HG03039 (cell line): Measurements from ENCODE around the gene CREB3L2.
"Not testable (repeated sequence)": the region's sequence is repeated elsewhere in the genome, so short reads cannot be mapped to it uniquely, and the experiment has no call there.

Source experiments
- ATAC-seq: cut with Tn5 transposase; IDR thresholded peaks from one replicate; pipeline ENCODE4 v1.9.1; 2021; ENCODE audit warnings: mild to moderate bottlenecking, moderate library complexity; ENCODE audit not compliant: unreplicated experiment

CREB3L2 gene

GRCh38 chr7:137989590-137989989, 12.3 kb downstream of the CREB3L2 start:
- no peak for ATAC-seq

DNA sequence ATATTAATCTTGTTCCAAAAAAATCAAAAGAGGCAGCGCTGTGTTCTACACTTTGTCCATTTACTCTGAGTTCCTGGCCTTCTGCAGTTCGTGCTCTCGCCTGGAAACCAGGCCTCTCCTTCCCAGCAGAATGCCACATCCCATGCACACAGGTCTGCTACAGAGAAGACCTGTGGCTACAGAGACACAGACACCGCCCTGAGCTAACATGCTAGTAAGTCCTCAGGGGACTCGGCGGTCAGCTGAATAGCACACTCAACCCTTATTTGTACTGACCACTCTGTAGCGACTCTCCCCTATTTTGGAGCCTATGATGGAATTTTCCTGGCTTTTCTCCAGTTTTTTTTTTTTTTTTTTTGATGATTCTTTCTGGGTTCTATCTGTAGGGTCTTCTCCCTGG, 12.8 kb downstream of the CREB3L2 start:
- no peak for ATAC-seq

DNA sequence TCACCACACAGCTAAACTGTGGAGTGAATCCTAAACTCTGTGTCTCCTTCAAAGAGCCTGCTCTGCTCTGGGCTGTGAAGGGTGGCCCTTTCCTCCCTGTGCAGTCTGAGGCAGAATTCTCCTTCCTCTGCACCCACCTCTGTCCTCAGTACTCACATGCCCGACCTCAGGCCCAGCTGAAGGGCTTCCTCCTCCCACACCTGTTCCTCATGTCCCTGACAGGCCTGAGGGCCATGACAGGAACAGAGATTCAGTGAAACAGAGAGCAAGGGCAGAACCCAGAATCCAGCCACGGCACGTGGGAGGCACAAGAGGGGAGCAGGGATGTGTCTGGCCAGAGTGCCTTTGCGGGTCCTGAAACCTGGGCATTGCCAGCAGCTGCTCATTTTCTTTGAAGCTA, 13.9 kb downstream of the CREB3L2 start:
- peak; percentile 57 for ATAC-seq

- ATAC-seq: no peak
These were observed 14.3 kb downstream of the CREB3L2 start for GRCh38 chr7:137987563-137987962.

DNA sequence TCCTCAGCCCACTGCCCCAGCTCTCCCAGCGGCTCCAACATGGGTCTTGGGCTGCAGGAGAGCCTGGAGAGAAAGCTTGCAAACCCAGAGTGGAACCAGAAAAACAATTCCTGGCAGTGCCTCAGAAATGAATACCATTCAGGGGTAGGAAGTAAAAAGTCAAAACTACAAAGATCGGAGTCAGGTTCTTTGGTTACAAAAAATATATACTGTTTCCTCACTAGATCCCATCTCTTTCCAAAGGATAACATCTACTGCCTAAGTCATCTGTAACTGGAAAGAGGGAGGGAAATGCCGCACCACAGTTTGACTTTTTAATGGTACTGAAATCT, 14.9 kb downstream of the CREB3L2 start:
- ATAC-seq: no peak

- no peak for ATAC-seq
These were observed 15.5 kb downstream of the CREB3L2 start for GRCh38 chr7:137986252-137987017.

DNA sequence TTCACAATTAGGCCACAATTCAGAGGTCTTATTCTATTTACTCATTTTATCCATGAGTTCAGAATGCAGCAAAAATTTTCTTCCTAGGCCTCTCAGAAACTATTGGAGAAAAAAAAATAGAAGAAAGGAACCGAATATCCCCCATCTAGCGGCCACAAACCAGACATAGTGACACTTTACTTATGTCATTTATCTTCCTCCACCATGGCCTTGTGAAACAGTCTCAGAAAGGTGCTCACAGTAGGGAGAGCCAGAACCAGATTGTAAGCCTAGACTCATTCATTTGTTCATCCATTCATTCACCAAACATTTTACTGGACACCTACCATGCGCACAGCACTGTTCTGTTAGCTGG, 16.0 kb downstream of the CREB3L2 start:
- ATAC-seq: peak; percentile 31

DNA sequence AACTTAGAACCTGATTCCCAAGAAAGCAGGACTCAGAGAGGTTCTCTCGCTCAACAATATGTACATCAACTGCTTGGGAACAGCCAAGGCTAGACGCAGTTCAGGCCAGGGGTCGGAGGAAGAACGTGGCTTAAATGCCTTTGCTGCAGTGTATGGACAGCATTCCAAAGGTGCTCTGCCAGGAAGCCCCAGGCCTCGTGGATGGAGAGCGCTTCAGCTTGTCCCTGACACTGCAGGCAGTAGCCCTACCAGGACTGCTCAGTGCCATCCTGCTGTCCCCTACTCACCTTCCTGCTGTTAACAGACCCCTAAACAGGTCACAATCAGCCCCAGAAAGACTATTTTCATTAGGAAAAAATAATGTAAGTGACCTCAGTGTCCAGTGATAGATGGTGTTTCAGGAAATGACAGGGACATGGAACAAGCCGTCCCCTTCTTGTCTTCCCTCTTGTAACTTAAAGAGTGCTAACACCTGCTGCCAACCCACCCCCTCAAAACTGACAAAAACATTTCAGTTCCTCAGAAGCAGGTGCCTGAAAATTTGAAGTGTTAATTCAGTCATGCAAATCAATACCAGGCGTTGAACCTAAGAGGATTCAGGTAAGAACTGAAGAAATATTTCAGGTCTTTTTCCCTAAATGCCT, 16.5 kb downstream of the CREB3L2 start:
- peak; percentile 40 for ATAC-seq

- ATAC-seq: no peak
These were observed 17.5 kb downstream of the CREB3L2 start for GRCh38 chr7:137984181-137985041.

DNA sequence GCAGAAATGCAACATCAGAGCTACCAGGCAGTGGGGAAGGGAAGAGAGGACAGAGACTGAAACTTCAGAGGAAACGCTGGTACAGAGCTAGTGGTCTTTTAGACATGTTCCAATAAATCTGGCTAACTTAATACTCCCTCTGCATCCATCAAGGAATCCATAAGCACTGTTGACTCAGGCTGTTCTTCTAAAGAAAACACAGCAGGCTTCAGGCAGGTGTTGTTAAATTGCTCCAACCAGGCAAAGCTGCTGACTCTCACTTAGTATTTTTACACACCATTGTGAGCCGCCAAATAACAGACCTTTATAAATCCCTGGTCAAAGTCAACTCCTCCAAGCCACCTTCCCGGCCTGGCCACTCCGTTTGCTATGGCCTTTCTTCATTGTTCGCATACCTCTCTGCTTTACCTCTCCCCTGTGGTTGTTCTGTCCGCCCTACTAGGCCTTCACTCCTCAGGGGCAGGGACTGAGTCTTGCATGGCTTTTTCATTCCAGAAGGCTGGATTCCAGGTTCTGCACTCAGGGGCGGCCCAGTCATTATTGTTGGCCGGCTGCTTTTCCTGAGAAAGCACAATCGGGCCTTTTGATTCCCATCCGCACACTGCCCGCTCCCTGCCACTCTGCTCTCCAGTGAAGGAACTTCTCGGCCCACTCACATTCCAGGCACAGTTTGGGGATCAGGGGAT, 18.4 kb downstream of the CREB3L2 start:
- ATAC-seq: no peak

GRCh38 chr7:137982394-137982793, 19.5 kb downstream of the CREB3L2 start:
- ATAC-seq: not testable (repeated sequence)

DNA sequence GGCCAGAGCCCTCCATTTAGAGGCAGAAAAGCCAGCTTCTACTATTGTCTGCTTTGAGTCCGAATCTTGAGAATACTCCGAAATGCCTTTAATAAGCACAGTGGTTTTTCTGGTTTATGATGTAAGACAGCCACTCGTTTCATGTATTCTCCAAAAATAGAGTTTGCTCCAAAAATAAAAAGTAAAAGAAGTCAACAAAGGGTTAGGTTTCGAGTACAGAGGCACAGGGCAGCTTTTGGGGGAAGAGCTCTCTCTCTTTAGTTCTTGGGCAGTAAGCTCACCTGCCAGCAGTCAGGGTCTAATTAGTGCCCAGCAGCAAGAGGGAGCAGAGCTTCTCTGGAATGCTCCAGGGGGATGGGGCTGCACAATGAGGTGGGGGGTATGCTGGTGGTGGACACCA, 20.2 kb downstream of the CREB3L2 start:
- peak; percentile 56 for ATAC-seq

DNA sequence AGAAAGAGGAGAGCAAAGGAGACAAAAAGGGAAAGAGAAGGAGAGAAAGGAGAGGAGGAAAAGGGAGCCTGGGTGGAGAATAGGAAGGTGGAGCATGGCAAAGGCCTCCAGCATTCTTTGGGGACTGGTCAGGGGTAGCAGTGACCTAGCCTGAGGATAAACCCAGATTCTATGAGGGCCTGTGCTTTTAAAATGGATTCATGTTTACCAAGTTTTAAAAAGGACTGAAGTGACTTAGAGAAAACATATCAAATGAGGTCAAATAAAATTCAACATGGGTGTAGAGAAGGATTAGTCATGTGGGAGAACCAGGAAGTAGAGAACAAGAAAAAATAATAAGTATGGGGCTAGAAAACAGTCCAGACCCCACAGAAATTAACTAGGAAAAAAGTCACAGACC, 20.7 kb downstream of the CREB3L2 start:
- ATAC-seq: no peak

DNA sequence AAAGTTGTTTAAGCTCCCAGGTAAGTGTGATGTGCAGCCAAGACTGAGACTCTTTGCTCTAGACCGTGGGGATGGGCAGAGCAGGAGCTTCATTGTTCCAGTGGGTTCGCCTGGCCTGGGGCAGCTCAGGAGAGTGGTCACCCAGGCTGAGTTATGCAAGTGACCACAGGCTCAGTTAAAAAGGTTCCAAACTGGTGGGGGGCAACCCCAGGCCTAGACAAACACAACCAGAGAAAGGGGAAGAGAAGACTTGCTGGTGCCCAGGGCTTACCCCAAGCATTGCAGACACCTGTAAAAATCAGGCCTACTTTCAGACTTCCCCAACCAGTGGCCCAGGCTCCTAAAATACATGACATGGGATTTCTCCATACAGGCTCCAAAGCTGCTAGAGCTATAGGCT, 21.6 kb downstream of the CREB3L2 start:
- ATAC-seq: no peak

- ATAC-seq: no peak
These were observed 23.2 kb downstream of the CREB3L2 start for GRCh38 chr7:137978464-137979237.

GRCh38 chr7:137977173-137977572, 24.7 kb downstream of the CREB3L2 start:
- no peak for ATAC-seq

- ATAC-seq: no peak
These were observed 25.2 kb downstream of the CREB3L2 start for GRCh38 chr7:137976696-137977095.

GRCh38 chr7:137976232-137976631, 25.7 kb downstream of the CREB3L2 start:
- ATAC-seq: no peak

- ATAC-seq: no peak
These were observed 26.1 kb downstream of the CREB3L2 start for GRCh38 chr7:137975768-137976167.

GRCh38 chr7:137975221-137975620, 26.7 kb downstream of the CREB3L2 start:
- no peak for ATAC-seq

DNA sequence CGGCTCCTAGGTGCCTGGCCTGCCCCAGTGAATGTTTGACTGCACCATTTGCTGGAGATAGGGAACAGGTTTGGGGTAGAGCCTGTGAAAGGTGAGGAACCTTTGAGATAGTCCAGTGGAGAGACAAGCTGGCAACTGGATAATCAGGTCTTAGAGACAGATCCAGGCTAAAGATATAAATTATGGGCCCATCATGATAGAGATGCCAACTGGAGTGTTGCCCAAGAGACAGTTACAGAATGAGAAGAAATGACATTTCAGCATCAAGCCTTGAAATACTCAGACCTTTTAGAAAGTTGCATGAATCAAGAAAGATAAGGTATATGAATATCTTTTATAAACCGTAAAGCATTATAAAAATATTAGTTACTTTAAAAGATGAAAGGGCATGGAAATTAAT, 27.1 kb downstream of the CREB3L2 start:
- ATAC-seq: no peak
